Activated T-cell treated with anti-CD3 and anti-CD28 coated beads, Interleukin-2, amount 50 U/mL, for 1 hour (primary cell): Measurements from ENCODE around the gene GAB2.
"Not testable (repeated sequence)": the region's sequence is repeated elsewhere in the genome, so short reads cannot be mapped to it uniquely, and the experiment has no call there.

ENCODE experiments used
- DNase-seq: peaks from one replicate; pipeline ENCODE4 v3.0.0-alpha.2; 2020

Gene GAB2

DNA sequence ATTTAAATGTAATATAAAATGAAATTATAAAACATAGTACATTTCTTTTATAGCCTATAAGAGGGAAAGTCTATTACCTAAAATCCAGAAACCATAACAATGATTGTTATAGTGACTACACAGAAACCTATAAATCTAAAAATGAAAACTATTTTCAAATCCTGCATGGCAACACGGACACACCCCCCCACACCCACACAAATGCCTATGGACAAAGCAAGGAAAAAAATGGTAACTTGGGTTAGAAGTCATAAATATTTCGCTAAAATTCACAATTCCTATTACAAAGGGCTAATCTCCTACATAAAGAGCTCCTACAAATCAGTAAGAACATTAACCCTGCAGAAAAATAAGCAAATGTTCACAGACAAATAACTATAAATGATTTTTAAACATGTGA lies 56.4 kb downstream of the GAB2 start:
- DNase-seq, result no peak

DNA sequence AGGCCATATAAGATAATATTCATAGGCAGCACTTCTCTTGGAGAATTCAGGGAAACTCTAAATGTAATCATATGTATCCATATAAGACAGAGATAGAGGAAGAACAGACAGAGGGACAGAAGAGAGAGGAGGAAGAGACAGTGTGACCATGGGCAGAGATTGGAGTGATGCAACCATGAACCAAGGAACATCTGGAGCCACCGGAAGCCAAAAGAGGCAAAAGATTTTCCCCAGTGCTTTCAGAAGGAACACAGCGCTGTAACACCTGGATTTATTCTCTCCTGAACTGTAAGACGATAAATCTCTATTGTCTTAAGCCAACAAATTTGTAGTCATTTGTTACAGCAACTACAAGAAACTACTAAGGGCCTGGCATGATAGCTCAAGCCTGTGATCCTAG lies 57.7 kb downstream of the GAB2 start:
- DNase-seq, result no peak

DNA sequence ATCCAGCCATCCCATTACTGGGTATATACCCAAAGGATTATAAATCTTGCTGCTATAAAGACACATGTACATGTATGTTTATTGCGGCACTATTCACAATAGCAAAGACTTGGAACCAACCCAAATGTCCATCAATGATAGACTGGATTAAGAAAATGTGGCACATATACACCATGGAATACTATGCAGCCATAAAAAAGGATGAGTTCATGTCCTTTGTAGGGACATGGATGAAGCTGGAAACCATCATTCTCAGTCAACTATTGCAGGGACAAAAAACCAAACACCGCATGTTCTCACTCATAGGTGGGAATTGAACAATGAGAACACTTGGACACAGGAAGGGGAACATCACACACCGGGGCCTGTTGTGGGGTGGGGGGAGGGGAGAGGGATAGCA lies 59.7 kb downstream of the GAB2 start:
- DNase-seq, result not testable (repeated sequence)

DNA sequence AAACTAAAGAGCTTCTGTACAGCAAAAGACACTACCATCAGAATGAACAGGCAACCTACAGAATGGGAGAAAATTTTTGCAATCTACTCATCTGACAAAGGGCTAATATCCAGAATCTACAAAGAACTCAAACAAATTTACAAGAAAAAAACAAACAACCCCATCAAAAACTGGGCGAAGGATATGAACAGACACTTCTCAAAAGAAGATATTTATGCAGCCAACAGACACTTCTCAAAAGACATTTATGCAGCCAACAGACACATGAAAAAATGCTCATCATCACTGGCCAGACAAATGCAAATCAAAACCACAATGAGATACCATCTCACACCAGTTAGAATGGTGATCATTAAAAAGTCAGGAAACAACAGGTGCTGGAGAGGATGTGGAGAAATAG lies 60.2 kb downstream of the GAB2 start:
- DNase-seq, result not testable (repeated sequence)

DNA sequence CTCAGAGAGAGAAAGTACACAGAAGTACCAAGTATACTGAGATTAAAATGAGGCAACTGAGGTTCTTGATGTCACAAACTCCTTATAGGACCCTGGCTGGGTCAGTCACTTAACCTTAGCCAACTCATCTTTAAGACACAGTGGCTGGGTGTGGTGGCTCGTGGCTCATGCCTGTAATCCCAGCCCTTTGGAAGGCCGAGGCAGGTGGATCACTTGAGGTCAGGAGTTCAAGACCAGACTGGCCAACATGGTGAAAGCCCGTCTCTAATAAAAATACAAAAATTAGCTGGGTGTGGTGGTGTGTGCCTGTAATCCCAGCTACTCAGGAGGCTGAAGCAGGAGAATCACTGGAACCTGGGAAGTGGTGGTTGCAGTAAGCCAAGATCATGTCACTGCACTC lies 61.9 kb downstream of the GAB2 start:
- not testable (repeated sequence) for DNase-seq

DNA sequence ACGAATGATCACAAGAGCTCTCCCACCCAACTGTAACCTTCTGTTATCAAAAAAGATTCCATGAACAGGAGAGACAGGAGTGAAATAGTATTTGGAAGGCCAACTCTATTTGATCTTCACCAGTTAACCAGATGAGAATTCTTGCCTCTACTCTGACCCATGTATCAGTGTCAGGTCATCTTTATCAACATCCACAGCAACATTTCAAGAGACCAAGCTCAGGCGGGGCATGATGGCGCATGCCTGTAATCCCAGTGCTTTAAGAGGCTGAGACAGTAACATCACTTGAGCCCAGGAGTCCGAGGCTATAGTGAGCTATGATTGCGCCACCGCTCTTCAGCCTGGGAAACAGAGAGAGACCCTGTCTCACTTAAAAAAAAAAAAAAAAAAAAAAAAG lies 62.3 kb downstream of the GAB2 start:
- DNase-seq, result no peak

DNA sequence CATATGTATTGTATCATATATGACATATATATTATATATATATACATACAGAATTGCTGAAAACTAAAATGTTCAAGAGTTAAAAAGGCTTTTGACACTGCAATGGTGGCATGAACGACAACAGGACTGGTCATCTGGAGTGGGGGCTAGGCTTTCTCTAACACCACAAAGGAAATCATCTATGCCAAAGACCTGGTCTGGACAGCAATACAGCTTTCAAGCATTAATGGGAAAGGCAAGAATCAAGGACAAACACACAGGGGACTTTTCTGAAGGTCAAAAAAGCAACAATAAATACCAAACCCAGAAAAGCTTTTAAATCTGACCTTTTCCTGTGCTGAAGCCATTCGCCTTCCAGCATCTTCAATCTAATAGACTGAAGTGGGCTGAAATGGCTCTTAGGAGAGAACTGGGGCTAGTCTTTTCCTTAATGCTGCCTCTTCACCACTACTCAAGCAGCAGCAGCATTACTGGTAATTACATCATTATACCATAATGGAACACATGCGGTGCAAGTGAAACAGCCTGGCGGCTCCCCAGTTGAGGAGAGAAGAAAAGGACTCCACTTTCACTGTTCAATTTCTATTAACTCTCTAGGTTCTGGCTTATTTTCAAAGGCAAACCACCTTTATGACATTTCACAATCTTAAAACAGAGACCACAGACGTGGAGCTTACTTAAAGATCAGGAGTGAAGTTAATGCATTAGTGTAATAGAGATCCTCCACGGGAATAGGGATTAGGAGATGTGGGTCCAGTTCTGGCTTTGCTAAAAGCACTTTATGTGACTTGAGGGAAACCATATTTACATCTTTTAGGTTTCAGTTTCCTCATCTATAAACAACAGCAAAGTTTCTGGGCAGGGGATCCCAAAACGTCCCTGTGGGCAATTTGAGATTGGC lies 63.0 kb downstream of the GAB2 start:
- DNase-seq, result no peak

DNA sequence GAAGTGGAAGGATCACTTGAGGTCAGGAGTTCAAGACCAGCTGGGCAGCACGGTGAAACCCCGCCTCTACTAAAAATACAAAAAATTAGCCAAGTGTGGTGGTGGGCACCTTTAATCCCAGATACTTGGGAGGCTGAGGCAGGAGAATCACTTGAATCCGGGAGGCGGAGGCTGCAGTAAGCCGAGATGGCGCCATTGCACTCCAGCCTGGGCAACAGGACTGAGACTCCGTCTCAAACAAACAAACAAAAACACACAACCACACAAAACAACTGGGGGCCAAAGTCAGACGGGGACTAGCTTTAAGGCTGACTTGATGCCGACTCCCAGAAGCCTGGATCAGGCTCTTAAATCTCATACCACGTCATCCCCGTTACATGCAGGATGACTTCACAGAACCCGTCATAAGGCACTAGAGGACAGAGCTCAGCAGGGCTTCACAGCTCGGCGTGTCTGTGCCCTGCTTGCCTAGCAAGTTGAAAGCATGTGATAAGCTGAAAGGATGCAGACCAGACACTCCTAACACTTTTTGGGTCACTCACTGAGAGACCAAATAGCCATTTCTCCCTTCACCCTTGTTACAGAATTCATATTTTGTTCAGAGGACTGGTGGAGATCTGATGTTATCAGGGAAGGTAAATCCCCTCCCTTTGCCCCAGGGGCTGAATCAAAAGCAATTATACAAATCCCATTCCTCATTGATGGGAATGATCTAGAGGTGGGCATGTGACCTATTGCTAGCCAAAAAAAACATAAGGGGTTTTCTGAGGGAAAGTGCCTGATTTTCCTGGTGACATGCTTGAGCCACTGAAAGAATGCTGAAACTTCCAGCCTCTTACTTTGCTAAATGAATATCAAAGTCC lies 65.4 kb downstream of the GAB2 start:
- DNase-seq, result no peak

DNA sequence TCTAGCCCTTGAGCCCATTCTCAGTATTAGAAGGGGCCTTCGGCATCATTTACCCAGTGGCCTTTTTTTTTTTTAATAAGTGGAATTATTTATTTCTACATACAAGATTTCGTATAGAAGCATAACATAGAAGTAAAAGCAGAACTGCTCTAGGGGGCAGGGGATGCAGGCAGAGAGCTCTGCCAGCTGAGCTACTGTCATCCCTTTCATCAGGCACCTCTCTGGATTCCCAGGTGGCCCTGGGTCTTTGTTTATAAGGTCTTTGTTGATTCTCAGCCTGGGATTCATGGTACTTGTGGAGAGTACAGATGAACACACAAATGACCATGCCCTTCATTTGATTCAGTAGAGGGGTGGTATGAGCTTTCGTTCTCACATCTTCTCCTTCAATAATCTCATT lies 66.4 kb downstream of the GAB2 start:
- DNase-seq, result no peak

DNA sequence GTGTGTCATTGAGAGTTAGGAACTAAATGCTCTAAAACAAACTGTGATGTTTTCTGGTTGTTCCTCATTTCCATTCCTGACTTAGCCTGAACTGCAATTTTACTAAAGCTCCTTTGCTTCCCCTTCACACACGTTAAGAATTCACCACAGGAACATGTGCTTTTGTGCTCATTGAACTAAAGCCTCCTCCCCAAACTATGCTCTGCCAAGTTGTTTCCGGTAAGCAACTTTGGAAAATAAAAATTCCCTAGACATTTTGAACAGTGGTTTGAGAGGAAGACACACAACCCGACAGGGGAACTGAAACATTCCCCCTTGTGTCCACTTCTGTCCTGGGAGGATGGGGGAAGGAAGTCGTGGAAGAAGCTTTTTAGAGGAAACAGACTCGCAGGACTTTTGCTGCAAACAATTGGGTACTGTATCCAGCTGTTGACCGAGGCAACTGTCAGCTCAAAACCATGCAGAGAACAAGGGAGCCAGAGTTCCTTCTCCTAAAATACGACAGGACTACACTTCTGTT lies 66.9 kb downstream of the GAB2 start:
- no peak for DNase-seq

DNA sequence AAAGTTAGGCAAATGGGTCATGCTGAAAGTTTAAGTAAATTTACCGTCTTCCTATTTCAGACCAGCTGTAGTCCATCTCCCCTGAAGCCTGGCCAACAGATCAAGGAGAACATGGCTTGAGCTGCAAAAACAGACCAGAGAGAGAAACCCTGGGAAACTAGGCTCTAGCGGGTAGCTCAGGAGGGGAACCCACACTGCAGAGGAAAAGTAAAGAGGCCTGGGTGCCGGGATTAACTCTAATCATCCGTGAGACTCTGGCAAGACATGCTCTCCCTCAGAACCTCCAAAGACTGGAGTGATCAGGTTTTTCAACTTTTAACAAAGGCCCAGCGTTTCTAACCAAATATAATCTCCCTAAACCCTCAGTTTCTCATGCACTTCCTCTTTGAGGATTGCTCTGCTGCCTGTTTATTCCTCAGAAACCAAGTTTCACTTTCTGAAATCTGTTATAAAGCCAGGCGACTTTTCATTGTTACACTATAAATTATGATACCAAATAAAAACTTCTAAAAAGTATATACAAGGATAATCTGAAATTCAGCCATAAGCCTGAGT lies 67.5 kb downstream of the GAB2 start:
- DNase-seq, result no peak

DNA sequence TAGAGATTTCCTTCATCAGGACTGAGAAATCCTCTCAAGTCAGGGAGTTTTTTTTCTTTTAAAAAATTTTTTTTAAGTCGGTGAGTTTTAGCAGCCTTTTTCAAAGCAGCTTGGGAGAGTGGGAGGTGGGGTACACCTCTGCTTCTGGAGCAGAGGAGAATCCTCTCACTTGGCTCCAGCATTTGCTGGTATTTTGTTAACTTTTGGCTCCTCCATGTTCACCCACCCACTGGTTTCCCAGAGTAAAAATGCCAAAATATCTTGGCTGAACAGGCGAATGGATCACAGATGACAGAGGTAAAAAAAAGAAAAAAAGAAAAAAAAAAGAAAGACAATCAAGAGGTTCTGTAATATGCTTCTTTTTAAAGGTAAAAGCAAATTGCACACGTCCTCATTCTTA lies 68.0 kb downstream of the GAB2 start:
- DNase-seq, result no peak

DNA sequence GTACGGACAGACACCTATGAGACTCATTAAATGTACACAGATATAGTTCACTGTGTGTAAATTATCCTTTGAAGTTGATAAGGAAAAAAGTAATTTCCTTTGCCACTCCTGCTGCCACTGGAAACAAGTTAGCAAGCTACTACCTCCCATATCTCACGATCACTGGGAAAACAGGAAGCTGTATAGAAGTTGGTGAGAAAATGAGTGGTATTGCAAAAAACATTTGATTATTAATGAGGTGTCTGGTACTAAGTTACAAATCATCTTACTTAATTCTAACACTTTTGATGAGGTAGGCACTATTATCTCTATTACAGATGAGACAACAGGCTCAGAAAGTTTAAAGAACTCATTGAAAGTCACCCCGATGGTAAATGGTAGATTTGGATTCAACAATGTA lies 68.5 kb downstream of the GAB2 start:
- no peak for DNase-seq

DNA sequence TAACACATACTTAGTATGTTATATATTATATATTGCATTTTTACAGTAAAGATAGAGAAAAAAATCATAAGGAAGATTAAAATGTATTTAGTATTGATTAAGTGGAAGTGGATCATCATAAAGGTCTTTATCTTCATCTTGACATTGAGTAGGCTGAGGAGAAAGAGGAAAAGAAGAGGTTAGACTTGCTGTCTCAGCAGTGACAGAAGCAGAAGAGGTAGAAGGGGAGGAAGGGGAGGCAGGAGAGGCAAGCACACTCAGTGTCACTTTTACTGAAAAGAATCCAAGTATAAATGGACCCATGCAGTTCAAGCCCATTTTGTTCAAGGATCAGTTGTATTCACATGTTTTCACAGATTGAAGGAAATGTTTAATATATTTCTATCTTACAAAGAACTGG lies 69.7 kb downstream of the GAB2 start:
- DNase-seq, result no peak

DNA sequence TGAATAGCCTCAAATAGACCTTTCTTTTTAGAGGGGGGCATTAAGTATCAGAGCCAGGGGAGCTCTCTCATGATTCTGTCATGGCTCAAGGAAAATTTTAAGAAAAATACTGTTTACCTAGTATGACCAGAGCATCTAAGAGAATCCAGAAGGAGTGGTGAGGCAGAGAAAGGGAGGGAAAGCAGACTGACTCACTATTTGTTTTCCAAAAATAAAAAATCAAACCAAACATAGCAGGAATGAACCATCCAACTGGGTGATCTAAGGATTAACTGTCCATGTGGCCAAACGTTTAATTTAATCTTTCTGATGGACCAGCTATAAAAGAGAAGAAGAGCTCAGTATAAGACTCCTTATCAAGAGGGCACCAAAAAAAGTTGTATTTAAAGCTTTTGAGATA lies 70.8 kb downstream of the GAB2 start:
- DNase-seq, result no peak

DNA sequence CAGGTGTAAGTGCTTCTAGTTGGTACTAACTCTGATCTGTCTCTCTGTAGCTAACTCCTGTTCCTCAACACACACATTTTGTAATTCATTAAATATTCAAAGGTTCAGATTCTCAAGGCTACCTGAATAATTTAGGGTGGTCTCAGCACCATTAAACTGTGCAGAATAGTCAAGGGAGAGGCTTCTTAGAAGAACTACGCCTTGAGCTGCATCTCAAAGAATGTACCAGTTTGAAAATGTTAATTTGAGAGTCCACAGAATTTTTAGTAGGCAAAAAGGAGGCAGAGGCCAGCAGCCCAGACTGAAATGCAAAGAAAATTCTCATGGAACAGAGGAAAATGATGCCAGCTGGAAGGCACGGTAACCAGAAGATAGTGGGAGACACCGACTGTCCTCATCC lies 72.2 kb downstream of the GAB2 start:
- no peak for DNase-seq

DNA sequence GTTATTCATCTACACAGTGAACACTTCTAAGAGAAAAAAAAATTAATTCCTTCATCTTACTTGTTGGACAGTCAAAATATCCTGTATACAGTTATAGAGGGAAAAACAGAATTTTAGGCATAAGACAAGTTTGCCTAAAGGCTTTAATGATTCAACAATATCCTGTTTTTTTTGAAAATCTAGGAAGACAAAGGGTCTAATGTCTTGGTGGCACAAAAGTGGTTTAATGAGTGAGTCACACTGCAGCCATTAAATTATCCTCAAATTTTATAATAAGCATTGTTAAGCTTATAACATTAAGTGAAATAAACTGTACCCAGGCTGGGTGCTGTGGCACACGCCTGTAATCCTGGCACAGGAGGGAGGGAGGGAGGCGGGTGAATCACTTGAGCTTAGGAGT lies 72.9 kb downstream of the GAB2 start:
- no peak for DNase-seq

DNA sequence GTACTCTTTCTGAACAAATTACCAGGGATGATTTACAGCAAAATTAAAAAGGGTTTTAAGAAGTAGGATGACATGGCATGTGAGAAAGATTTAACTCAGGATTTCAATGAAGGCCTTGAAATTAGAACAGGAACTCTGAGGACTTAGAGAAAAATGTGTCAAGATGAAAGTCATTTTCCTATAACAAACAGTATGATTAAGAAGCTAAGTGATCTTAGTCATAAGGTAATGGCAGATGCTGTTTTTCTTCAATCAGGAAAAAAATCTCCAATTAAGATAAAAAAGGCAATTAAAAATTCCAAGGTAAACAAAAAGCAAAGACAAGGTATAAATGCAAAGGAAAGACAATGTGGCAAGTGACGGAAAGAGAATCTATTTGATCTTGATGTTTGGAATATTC lies 73.5 kb downstream of the GAB2 start:
- DNase-seq, result no peak

DNA sequence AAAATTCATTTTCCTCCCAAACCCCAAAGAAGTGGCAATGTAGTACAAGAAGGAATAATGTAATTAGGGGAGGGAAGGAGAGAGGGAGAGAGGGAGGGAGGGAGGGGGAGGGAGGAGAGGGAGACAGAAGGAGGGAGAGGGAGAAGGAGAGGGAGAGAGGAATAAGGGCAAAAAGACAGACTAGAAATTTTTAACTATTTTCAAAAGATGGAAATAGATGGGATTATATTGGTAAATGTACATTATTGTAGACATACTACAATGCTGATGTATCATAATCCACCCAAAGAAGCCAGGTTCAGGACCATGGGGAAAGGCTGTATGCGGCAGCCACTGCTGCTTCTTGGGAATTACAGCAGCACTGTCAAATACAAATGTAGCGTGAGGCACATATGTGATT lies 74.3 kb downstream of the GAB2 start:
- no peak for DNase-seq

DNA sequence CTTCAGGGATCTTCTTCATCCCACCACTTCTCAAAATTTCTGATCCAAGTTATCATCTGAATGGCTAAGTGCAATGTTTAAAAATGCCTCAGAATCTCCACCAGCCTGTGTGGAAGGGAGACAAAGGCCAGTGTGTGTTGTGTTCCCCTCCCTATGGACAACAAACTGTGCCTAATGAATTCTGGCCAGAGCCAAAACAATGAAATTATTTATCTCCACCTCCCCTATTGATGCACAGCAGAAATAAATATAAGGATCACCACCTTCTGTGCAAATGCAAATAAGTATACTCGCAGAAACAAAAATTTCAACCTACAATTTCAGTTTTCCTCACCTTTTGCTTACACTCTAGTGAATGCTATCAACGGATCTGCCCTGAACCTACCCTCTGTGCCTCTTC lies 75.8 kb downstream of the GAB2 start:
- DNase-seq, result no peak

DNA sequence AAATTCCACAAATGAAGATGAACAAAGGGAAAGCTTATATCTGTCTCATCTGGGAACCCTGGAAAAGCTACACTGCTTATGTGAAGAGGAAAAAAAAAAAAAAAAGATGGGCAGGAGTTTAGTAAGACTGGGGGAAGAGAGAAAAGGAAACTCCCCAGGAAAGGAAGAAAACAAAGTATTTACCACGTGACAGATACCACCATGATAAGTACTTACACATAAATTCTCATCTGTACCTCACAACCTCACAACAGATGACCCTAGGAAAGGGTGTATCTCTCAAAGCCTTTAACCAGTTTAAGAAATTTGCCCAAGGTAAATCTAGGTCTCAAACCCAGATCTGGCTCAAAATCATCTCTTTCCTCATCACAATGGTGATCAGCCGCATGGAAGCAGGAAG lies 77.1 kb downstream of the GAB2 start:
- DNase-seq, result no peak

DNA sequence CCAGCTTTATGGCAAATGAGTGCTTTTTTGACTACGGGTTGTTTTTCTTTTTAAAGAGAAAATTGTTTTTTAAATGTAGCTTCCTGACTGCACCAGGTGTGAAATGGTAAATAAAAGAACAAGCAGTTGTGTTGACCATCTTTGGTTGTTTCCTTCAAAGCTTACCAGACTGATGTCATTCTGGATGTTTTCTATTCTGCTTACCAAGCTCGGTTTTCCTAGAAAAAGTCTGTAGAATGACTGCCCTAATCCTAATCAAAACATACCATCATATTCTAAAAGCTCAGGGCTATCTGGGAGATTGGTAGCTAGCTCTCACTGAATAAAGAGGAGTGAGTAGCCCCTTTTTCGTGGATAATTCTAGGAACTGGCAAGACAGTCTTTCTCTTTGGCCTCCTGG lies 77.7 kb downstream of the GAB2 start:
- DNase-seq, result no peak

DNA sequence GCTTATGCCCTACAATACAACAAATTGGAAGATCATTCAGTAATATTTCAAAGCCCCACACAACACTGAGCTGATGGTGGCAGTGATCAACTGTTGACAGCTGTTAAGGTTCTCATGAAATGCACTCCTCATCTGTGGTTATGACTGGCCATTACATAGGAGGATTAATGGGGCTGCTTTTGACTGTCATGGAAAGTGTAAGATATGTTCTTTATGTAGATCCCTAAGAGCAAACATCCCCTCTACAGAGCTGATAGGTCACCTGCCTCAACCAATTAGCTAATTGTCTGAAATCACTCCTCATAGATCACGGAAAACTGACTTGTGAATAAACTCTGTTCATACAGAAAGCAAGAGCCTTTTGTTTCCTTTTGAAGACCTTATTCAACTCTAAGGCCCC lies 78.1 kb downstream of the GAB2 start:
- DNase-seq, result no peak

DNA sequence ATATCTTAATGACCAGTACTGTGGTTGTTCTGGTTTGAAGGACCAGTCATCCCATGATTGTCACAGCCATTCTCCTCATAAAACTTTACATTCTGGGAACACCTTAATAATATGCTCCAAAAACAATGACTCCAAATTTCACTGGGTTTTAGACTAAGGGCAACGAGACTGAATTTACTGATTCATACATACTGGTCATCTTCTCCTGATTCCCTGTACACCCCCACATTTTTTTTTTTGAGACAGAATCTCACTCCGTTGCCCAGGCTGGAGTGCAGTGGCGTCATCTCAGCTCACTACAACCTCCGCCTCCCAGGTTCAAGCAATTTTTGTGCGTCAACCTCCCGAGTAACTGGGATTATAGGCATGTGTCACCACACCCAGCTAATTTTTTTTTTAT lies 78.9 kb downstream of the GAB2 start:
- DNase-seq, result no peak
